Measurements from ENCODE around the gene CRTC2. TPM values are rescaled to one million over a fixed set of nuclear protein-coding genes. Genes with fewer than 3 reads are reported as not detected.

CRTC2 gene
- total and polyA plus RNA-seq, 9 of the 15 experiments (the other 6 are each of a cell fraction or from before 2014, with no cell fraction given): 2.7 to 26.4 (median 10.2) TPM

DNA sequence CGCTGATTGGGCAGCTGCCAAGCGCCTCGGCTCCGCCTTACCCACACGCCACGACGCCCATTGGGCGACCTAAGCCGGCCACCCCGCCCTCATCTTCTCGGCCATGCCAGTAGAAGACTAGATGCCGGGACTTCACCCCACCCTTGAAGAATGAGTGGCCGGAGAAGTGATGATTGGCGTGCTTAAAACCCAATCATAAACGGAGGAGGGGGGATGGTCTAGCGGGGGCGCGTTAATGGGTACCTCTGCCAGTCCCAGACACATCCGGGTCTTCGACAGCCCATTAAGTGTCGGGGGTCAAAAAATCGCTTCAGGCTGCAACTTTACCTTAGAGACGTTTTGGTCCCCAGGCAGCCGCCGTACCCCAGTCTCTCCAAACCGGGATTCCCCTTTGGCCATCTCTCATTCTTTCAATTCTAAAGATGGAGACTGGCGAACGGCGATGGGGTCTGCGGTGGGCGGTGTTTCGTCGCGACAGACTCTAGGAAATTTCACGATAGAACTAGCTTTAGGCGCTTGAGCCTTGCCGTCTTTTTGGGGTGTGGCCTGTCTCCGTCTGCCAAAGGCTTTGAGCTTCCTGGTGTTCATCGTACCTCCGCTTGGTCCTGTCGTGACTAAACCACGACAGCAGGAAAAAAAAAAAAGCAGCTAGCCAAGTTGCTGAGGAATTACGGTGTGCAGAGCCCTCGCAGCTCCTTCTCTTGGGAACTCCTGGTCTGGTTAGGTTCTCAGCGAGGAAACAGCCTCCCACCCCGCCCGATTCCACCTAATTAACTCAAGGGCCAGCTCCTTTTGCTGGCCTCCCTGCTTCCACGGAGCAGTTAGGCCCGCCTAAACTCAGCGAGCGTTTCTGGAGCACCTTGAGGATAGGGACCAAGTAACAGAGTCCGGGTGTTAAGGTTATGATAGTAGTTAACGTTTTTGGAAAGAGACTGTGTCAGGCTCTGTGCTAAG, 35.2 kb downstream of the CRTC2 start, which contains the start of gene GATAD2B (continued):
- TF ChIP-seq, protein P1, sequence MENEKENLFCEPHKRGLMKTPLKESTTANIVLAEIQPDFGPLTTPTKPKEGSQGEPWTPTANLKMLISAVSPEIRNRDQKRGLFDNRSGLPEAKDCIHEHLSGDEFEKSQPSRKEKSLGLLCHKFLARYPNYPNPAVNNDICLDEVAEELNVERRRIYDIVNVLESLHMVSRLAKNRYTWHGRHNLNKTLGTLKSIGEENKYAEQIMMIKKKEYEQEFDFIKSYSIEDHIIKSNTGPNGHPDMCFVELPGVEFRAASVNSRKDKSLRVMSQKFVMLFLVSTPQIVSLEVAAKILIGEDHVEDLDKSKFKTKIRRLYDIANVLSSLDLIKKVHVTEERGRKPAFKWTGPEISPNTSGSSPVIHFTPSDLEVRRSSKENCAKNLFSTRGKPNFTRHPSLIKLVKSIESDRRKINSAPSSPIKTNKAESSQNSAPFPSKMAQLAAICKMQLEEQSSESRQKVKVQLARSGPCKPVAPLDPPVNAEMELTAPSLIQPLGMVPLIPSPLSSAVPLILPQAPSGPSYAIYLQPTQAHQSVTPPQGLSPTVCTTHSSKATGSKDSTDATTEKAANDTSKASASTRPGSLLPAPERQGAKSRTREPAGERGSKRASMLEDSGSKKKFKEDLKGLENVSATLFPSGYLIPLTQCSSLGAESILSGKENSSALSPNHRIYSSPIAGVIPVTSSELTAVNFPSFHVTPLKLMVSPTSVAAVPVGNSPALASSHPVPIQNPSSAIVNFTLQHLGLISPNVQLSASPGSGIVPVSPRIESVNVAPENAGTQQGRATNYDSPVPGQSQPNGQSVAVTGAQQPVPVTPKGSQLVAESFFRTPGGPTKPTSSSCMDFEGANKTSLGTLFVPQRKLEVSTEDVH (IDR thresholded peaks at IDR 0.05; ENCODE audit: low read depth, partially characterized antibody): no peak
- TF ChIP-seq POLR3A (IDR thresholded peaks at IDR 0.05; ENCODE audit: borderline replicate concordance, extremely low read depth, insufficient read depth, insufficient read length) (no peak), KLF6 (CRISPR knock-in tag; IDR thresholded peaks at IDR 0.05; ENCODE audit: borderline replicate concordance) (no peak), RB1 (IDR thresholded peaks at IDR 0.05; ENCODE audit: low read depth) (peak; percentile 24; the same call in 1 of the 2 replicates), ZNF764 (CRISPR knock-in tag; IDR thresholded peaks at IDR 0.05; ENCODE audit: low read depth) (no peak), TSC22D4 (tag; IDR thresholded peaks at IDR 0.05) (no peak), CEBPG (CRISPR knock-in tag; IDR thresholded peaks at IDR 0.05) (no peak), CEBPG (tag; conservative IDR thresholded peaks at IDR 0.05 in 1 of 2, IDR thresholded peaks at IDR 0.05 in 1 of 2) (no peak), ZNF24 (IDR thresholded peaks at IDR 0.05) (no peak), ZZZ3 (IDR thresholded peaks at IDR 0.05) (0 out of 2 replicates have a peak, but pooled peaks have one; percentile 20), RBBP5 (IDR thresholded peaks at IDR 0.05; ENCODE audit: borderline replicate concordance, insufficient read depth, low read length, poor library complexity, severe bottlenecking) (no peak), IFI16 (CRISPR knock-in tag; IDR thresholded peaks at IDR 0.05) (no peak), POLR2H (tag; IDR thresholded peaks at IDR 0.05; ENCODE audit: low read depth) (no peak; the same call in 1 of the 2 replicates), CBFB (CRISPR knock-in tag; IDR thresholded peaks at IDR 0.05) (no peak)
- TF ChIP-seq, protein P2, sequence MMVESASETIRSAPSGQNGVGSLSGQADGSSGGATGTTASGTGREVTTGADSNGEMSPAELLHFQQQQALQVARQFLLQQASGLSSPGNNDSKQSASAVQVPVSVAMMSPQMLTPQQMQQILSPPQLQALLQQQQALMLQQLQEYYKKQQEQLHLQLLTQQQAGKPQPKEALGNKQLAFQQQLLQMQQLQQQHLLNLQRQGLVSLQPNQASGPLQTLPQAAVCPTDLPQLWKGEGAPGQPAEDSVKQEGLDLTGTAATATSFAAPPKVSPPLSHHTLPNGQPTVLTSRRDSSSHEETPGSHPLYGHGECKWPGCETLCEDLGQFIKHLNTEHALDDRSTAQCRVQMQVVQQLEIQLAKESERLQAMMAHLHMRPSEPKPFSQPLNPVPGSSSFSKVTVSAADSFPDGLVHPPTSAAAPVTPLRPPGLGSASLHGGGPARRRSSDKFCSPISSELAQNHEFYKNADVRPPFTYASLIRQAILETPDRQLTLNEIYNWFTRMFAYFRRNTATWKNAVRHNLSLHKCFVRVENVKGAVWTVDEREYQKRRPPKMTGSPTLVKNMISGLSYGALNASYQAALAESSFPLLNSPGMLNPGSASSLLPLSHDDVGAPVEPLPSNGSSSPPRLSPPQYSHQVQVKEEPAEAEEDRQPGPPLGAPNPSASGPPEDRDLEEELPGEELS (CRISPR knock-in tag; IDR thresholded peaks at IDR 0.05; ENCODE audit: borderline replicate concordance): no peak
- TF ChIP-seq, protein P3, sequence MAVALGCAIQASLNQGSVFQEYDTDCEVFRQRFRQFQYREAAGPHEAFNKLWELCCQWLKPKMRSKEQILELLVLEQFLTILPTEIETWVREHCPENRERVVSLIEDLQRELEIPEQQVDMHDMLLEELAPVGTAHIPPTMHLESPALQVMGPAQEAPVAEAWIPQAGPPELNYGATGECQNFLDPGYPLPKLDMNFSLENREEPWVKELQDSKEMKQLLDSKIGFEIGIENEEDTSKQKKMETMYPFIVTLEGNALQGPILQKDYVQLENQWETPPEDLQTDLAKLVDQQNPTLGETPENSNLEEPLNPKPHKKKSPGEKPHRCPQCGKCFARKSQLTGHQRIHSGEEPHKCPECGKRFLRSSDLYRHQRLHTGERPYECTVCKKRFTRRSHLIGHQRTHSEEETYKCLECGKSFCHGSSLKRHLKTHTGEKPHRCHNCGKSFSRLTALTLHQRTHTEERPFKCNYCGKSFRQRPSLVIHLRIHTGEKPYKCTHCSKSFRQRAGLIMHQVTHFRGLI (CRISPR knock-in tag; IDR thresholded peaks at IDR 0.05): no peak
- TF ChIP-seq, protein P4, sequence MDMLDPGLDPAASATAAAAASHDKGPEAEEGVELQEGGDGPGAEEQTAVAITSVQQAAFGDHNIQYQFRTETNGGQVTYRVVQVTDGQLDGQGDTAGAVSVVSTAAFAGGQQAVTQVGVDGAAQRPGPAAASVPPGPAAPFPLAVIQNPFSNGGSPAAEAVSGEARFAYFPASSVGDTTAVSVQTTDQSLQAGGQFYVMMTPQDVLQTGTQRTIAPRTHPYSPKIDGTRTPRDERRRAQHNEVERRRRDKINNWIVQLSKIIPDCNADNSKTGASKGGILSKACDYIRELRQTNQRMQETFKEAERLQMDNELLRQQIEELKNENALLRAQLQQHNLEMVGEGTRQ (CRISPR knock-in tag; IDR thresholded peaks at IDR 0.05): no peak
- TF ChIP-seq, protein P5, sequence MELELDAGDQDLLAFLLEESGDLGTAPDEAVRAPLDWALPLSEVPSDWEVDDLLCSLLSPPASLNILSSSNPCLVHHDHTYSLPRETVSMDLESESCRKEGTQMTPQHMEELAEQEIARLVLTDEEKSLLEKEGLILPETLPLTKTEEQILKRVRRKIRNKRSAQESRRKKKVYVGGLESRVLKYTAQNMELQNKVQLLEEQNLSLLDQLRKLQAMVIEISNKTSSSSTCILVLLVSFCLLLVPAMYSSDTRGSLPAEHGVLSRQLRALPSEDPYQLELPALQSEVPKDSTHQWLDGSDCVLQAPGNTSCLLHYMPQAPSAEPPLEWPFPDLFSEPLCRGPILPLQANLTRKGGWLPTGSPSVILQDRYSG (tag; conservative IDR thresholded peaks at IDR 0.05; ENCODE audit: low read depth): no peak

Measured in K562 (cell line).